ENCODE results near the gene TLR10.

- TF ChIP-seq, protein P1, sequence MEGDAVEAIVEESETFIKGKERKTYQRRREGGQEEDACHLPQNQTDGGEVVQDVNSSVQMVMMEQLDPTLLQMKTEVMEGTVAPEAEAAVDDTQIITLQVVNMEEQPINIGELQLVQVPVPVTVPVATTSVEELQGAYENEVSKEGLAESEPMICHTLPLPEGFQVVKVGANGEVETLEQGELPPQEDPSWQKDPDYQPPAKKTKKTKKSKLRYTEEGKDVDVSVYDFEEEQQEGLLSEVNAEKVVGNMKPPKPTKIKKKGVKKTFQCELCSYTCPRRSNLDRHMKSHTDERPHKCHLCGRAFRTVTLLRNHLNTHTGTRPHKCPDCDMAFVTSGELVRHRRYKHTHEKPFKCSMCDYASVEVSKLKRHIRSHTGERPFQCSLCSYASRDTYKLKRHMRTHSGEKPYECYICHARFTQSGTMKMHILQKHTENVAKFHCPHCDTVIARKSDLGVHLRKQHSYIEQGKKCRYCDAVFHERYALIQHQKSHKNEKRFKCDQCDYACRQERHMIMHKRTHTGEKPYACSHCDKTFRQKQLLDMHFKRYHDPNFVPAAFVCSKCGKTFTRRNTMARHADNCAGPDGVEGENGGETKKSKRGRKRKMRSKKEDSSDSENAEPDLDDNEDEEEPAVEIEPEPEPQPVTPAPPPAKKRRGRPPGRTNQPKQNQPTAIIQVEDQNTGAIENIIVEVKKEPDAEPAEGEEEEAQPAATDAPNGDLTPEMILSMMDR (IDR thresholded peaks at IDR 0.05): no peak
- TF ChIP-seq POLR2A (IDR thresholded peaks at IDR 0.05): no peak
Measured at GRCh38 chr4:38788317-38788716, 5.5 kb upstream of the TLR10 start.

Data from vagina (tissue), 2 donors.